Measurements from ENCODE around the gene CTBP2. TPM values are rescaled to one million over a fixed set of nuclear protein-coding genes. Genes with fewer than 3 reads are reported as not detected.

The CTBP2 gene
- total RNA-seq, 1 experiment from 2014 or later = 125 TPM

DNA sequence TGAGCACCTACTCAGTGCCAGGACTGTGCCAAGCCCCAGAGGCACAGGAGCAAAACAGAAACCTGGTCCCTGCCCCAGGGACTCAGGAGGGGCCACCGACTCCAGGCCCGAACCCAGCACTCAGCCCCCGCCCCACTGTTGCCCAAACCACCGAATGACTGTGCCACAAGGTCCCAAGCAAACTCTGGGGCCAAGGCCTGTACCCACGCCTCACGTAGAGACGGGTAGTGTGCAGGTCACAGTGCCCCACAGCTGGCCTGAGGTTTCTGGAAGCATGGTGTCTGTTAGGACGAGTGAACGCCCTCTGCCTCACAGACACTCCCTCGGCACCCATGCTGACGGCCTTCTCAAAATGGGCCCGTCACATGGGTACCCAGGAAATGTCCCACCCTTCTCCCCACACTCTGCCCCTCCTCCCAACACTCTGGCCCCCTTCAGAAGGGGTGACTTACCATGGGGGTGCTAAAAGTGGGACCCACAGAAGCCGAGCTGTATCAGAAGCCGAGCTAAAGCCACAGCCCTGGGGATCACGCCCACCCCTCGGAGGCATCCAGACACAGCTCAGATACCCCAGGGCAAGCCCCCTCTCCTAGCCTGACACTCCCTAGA lies 44.2 kb downstream of the CTBP2 start:
- Histone ChIP-seq H3K9me3 (ENCODE audit: control insufficient read depth, insufficient read depth, low read depth, low read length) (no peaks in the 10 kb centered on the region), H3K27me3 (ENCODE audit: control insufficient read depth, insufficient read depth, low read length) (no peaks in the 10 kb centered on the region), H3K36me3 (ENCODE audit: control insufficient read depth, insufficient read depth, low read length) (no peaks in the 10 kb centered on the region), H3K4me1 (ENCODE audit: control insufficient read depth, insufficient read depth, low read length) (peaks cover 30% of the 10 kb centered on the region), H3K4me3 (ENCODE audit: low read depth in 2 of 2, low read length in 2 of 2) (no peak overlapping the region), H3K27ac (ENCODE audit: low read length) (no peak overlapping the region)
- in situ Hi-C loops (cut with HindIII; ENCODE audit: low pct_unique_long_range_greater_than_20kb, low sequenced_read_pairs) (no loop called here), intact Hi-C loops (cut with micrococcal nuclease; ENCODE audit: unreplicated experiment) (no loop called here)
- ChIA-PET CTCF (no interaction called here), POLR2A (no interaction called here)
- no peak for ATAC-seq
- BruUV-seq (replicated peaks) = no TSS peak
- TF ChIP-seq SIN3A (IDR thresholded peaks at IDR 0.05; ENCODE audit: borderline replicate concordance, insufficient read depth, low read depth, low read length) (no peak), POLR2AphosphoS5 (IDR thresholded peaks at IDR 0.05; ENCODE audit: low read depth, low read length) (no peak), TCF7L2 (IDR thresholded peaks at IDR 0.05; ENCODE audit: low read depth, low read length) (no peak)
- TF ChIP-seq, protein P1, sequence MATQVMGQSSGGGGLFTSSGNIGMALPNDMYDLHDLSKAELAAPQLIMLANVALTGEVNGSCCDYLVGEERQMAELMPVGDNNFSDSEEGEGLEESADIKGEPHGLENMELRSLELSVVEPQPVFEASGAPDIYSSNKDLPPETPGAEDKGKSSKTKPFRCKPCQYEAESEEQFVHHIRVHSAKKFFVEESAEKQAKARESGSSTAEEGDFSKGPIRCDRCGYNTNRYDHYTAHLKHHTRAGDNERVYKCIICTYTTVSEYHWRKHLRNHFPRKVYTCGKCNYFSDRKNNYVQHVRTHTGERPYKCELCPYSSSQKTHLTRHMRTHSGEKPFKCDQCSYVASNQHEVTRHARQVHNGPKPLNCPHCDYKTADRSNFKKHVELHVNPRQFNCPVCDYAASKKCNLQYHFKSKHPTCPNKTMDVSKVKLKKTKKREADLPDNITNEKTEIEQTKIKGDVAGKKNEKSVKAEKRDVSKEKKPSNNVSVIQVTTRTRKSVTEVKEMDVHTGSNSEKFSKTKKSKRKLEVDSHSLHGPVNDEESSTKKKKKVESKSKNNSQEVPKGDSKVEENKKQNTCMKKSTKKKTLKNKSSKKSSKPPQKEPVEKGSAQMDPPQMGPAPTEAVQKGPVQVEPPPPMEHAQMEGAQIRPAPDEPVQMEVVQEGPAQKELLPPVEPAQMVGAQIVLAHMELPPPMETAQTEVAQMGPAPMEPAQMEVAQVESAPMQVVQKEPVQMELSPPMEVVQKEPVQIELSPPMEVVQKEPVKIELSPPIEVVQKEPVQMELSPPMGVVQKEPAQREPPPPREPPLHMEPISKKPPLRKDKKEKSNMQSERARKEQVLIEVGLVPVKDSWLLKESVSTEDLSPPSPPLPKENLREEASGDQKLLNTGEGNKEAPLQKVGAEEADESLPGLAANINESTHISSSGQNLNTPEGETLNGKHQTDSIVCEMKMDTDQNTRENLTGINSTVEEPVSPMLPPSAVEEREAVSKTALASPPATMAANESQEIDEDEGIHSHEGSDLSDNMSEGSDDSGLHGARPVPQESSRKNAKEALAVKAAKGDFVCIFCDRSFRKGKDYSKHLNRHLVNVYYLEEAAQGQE (IDR thresholded peaks at IDR 0.05; ENCODE audit: insufficient read depth in 1 of 2, low read depth in 2 of 2, low read length in 1 of 2) = no peak
- TF ChIP-seq, protein P2, sequence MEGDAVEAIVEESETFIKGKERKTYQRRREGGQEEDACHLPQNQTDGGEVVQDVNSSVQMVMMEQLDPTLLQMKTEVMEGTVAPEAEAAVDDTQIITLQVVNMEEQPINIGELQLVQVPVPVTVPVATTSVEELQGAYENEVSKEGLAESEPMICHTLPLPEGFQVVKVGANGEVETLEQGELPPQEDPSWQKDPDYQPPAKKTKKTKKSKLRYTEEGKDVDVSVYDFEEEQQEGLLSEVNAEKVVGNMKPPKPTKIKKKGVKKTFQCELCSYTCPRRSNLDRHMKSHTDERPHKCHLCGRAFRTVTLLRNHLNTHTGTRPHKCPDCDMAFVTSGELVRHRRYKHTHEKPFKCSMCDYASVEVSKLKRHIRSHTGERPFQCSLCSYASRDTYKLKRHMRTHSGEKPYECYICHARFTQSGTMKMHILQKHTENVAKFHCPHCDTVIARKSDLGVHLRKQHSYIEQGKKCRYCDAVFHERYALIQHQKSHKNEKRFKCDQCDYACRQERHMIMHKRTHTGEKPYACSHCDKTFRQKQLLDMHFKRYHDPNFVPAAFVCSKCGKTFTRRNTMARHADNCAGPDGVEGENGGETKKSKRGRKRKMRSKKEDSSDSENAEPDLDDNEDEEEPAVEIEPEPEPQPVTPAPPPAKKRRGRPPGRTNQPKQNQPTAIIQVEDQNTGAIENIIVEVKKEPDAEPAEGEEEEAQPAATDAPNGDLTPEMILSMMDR (IDR thresholded peaks at IDR 0.05) = no peak
- DNase-seq (ENCODE audit: low read depth, low spot score) = no peak

DNA sequence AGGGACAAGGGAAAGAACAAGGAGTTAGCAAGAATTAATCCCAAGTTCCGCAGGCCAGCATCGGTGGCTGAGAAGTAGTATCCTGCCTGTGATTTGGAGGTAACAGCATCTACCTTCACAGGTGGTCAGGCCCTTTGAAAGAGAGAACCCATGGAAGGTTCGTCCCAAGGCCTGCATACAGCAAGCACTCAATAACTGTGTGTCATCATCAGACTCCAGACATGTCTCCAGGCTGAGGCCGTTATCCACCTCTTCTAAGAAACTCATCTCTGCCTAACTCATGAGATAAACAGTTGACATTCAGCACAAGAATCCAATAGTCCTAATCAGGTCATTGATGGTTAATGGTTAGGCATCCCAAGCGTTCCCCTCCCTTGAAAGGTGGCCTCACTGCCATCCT lies 45.0 kb downstream of the CTBP2 start:
- no peaks in the 10 kb centered on the region for H3K27me3 ChIP-seq (ENCODE audit: control insufficient read depth, insufficient read depth, low read length)
- no peak for DNase-seq (ENCODE audit: low read depth, low spot score)
- H3K4me1 ChIP-seq (ENCODE audit: control insufficient read depth, insufficient read depth, low read length) = peaks cover 27% of the 10 kb centered on the region
- no peak for ATAC-seq
- no TSS peak for BruUV-seq (replicated peaks)
- no peaks in the 10 kb centered on the region for H3K36me3 ChIP-seq (ENCODE audit: control insufficient read depth, insufficient read depth, low read length)
- no peak overlapping the region for H3K27ac ChIP-seq (ENCODE audit: low read length)
- intact Hi-C loops (cut with micrococcal nuclease; ENCODE audit: unreplicated experiment) = no loop called here
- in situ Hi-C loops (cut with HindIII; ENCODE audit: low pct_unique_long_range_greater_than_20kb, low sequenced_read_pairs) = no loop called here
- H3K9me3 ChIP-seq (ENCODE audit: control insufficient read depth, insufficient read depth, low read depth, low read length) = no peaks in the 10 kb centered on the region
- ChIA-PET CTCF (no interaction called here), POLR2A (no interaction called here)
- H3K4me3 ChIP-seq (ENCODE audit: low read depth in 2 of 2, low read length in 2 of 2) = no peak overlapping the region
- TF ChIP-seq, protein P2 (IDR thresholded peaks at IDR 0.05) = no peak
- TF ChIP-seq TCF7L2 (IDR thresholded peaks at IDR 0.05; ENCODE audit: low read depth, low read length) = no peak
- TF ChIP-seq SIN3A (IDR thresholded peaks at IDR 0.05; ENCODE audit: borderline replicate concordance, insufficient read depth, low read depth, low read length) = no peak
- TF ChIP-seq, protein P1 (IDR thresholded peaks at IDR 0.05; ENCODE audit: insufficient read depth in 1 of 2, low read depth in 2 of 2, low read length in 1 of 2) = no peak

All from Panc1 (cell line).